IPS DF 6.9 (cell line): ENCODE measurements around the gene CAMTA1.

Experiments used
- DNase-seq: peaks from one replicate; pipeline ENCODE4 v3.0.0-alpha.2; 2013; ENCODE audit warnings: low read depth, low spot score
- H3K27ac ChIP-seq: one replicate; pipeline ENCODE4 v1.5.1; 2013; ENCODE audit warnings: low read length, control low read depth
- H3K27me3 ChIP-seq: 2 replicates; pipeline ENCODE4 v1.6.1; 2013; ENCODE audit warnings: mild to moderate bottlenecking, low read length; ENCODE audit not compliant: control insufficient read depth, insufficient read depth
- H3K36me3 ChIP-seq: 2 replicates; pipeline ENCODE4 v1.6.1; 2013; ENCODE audit warnings: low read length; ENCODE audit not compliant: control insufficient read depth, insufficient read depth
- H3K4me1 ChIP-seq: 2 replicates; pipeline ENCODE4 v1.6.1; 2013; ENCODE audit warnings: low read length; ENCODE audit not compliant: control insufficient read depth, insufficient read depth
- H3K4me3 ChIP-seq: 2 replicates; pipeline ENCODE4 v1.5.1; 2013; ENCODE audit warnings: mild to moderate bottlenecking, low read length
- H3K9me3 ChIP-seq: 2 replicates; pipeline ENCODE4 v1.6.1; 2013; ENCODE audit warnings: low read length, inconsistent platforms; ENCODE audit not compliant: control insufficient read depth, insufficient read depth
- WGBS: extraction: QIAGEN DNeasy Blood & Tissue Kit; methylation state at CpG from one replicate; pipeline ENCODE4 v1.1.7; 2013; ENCODE audit warnings: mixed read lengths, missing lambda C conversion rate; ENCODE audit not compliant: insufficient read length, insufficient coverage; 5-methylcytosine and 5-hydroxymethylcytosine counted together

The CAMTA1 gene

GRCh38 chr1:7568053-7568452, 782.8 kb downstream of the CAMTA1 start:
- Histone ChIP-seq H3K4me1 (no peaks in the 10 kb centered on the region), H3K27me3 (no peaks in the 10 kb centered on the region), H3K9me3 (no peaks in the 10 kb centered on the region), H3K27ac (no peak overlapping the region), H3K4me3 (no peak overlapping the region), H3K36me3 (no peaks in the 10 kb centered on the region)
- DNase-seq: no peak
- 100% methylated on average over 3 of the region's 4 CpGs for WGBS

GRCh38 chr1:7568901-7569524, 783.8 kb downstream of the CAMTA1 start:
- Histone ChIP-seq H3K36me3 (no peaks in the 10 kb centered on the region), H3K9me3 (no peaks in the 10 kb centered on the region), H3K4me1 (no peaks in the 10 kb centered on the region), H3K4me3 (no peak overlapping the region), H3K27ac (no peak overlapping the region), H3K27me3 (no peaks in the 10 kb centered on the region)
- no peak for DNase-seq
- 100% methylated on average over 1 of the region's 2 CpGs for WGBS

- H3K27ac ChIP-seq: no peak overlapping the region
- no peaks in the 10 kb centered on the region for H3K9me3 ChIP-seq
- no peak overlapping the region for H3K4me3 ChIP-seq
- H3K36me3 ChIP-seq: no peaks in the 10 kb centered on the region
- no CpG with 5 or more reads among the region's 5 CpGs for WGBS
- H3K4me1 ChIP-seq: no peaks in the 10 kb centered on the region
- DNase-seq: no peak
- H3K27me3 ChIP-seq: no peaks in the 10 kb centered on the region
Measured at GRCh38 chr1:7570311-7570710, 785.1 kb downstream of the CAMTA1 start.

DNA sequence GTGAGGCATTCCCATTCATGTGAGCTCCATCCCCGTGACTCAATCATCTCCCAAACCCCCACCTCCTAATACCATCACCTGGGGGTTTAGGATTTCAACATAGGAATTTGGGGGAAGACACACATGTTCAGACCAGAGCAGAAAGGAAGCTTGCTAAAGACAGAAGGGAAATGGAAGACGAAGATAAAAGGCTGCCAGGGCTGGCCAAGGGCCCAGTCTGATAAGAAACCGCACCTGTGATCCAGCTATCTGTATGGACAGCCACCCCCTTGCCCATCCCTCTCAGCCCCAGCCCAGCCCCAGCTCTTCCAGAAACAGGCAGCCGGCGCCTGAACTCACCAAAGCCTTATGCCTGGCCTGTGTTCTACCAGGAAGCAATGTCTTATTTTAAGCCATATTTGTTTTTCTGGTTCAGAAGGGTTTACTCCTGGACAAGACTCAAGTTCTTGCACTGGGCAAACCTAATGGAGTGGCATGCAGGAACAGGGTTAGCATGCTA, 787.4 kb downstream of the CAMTA1 start:
- H3K4me3 ChIP-seq: no peak overlapping the region
- no peaks in the 10 kb centered on the region for H3K9me3 ChIP-seq
- no peaks in the 10 kb centered on the region for H3K4me1 ChIP-seq
- no peak overlapping the region for H3K27ac ChIP-seq
- H3K36me3 ChIP-seq: no peaks in the 10 kb centered on the region
- no CpG with 5 or more reads among the region's 5 CpGs for WGBS
- DNase-seq: no peak
- no peaks in the 10 kb centered on the region for H3K27me3 ChIP-seq

- Histone ChIP-seq H3K4me3 (no peak overlapping the region), H3K4me1 (no peaks in the 10 kb centered on the region; the same call in 1 of the 2 replicates), H3K27ac (no peak overlapping the region), H3K9me3 (no peaks in the 10 kb centered on the region), H3K36me3 (no peaks in the 10 kb centered on the region), H3K27me3 (no peaks in the 10 kb centered on the region)
- WGBS: no CpG with 5 or more reads among the region's 12 CpGs
- DNase-seq: no peak
Measured at GRCh38 chr1:7573481-7573880, 788.2 kb downstream of the CAMTA1 start.

DNA sequence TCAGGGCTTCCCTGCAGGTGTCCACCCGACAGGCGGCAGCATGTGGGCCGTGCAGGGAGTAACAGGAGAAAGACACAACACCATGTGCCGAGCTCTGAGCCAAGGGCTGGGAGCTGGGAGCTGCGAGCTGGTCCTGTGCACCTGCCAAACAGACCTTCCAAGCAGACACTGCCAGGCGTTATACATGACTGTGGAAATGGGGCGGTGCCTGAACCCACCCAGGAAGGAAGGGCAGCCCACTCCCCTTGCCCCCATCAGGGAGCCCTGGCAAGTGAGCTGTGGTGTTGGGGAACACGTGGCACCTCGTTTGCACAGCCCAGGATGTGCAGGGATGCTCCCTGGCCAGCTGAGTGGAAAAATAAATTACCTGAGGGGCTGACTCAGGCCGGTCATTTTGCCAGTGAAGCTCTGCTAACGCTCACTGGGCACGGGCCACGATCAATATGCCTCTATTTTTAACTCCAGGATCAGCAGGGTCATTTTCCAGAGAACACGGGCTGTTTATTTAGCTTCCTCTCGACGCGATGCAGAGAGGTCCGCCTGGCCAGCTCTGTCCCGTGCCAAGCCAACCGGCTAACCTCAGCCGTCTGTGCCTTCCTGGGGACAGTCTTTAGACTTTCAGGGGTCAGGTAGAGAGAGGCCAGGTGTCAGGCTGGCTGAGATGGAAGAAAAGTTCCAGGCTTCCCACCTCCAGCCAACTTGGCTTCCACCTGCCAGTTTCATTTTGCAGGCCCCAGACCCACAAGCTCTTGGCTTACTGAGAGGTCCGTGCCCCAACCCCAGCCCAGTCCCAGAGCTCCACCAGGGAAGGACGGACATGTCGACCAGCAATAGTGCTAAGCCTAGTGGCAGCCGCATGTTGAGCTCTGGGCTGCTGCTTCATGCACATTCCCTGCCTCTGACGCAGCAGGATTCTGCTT, 789.1 kb downstream of the CAMTA1 start:
- no peaks in the 10 kb centered on the region for H3K27me3 ChIP-seq
- no peaks in the 10 kb centered on the region; the same call in 1 of the 2 replicates for H3K4me1 ChIP-seq
- H3K36me3 ChIP-seq: no peaks in the 10 kb centered on the region
- no peaks in the 10 kb centered on the region for H3K9me3 ChIP-seq
- DNase-seq: no peak
- no CpG with 5 or more reads among the region's 26 CpGs for WGBS
- H3K27ac ChIP-seq: no peak overlapping the region
- no peak overlapping the region for H3K4me3 ChIP-seq

GRCh38 chr1:7575041-7575400, 789.8 kb downstream of the CAMTA1 start:
- WGBS: no CpG with 5 or more reads among the region's 2 CpGs
- Histone ChIP-seq H3K36me3 (no peaks in the 10 kb centered on the region), H3K27ac (no peak overlapping the region), H3K27me3 (no peaks in the 10 kb centered on the region), H3K9me3 (no peaks in the 10 kb centered on the region), H3K4me1 (no peaks in the 10 kb centered on the region; the same call in 1 of the 2 replicates), H3K4me3 (no peak overlapping the region)
- no peak for DNase-seq

- Histone ChIP-seq H3K27ac (no peak overlapping the region), H3K36me3 (no peaks in the 10 kb centered on the region), H3K4me3 (no peak overlapping the region), H3K4me1 (no peaks in the 10 kb centered on the region; the same call in 1 of the 2 replicates), H3K27me3 (no peaks in the 10 kb centered on the region), H3K9me3 (no peaks in the 10 kb centered on the region)
- no CpG with 5 or more reads among the region's 14 CpGs for WGBS
- peak; percentile 18 for DNase-seq
Measured at GRCh38 chr1:7576946-7577657, 791.8 kb downstream of the CAMTA1 start.

DNA sequence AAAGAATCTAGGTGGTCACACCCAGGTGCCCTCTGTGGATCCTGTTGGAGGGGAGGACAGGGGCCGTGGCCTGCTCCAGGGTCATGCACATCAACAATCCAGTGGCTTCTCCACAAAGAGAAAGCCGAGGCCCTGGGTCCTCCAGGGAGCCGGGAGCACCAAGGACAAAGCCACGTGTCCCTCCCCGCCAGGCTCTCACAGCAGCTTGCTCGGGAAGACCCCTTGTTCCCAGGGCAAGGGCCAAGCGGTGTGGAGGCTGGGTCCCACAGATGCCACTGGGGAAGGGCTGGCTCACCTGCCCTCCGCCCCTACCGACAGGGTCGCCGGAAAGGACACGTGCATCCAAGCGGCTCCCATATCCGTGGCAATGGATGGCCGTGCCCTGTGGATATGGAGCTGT, 793.0 kb downstream of the CAMTA1 start:
- Histone ChIP-seq H3K27me3 (no peaks in the 10 kb centered on the region), H3K36me3 (no peaks in the 10 kb centered on the region), H3K4me1 (no peaks in the 10 kb centered on the region; the same call in 1 of the 2 replicates), H3K9me3 (no peaks in the 10 kb centered on the region), H3K27ac (no peak overlapping the region), H3K4me3 (no peak overlapping the region)
- WGBS: no CpG with 5 or more reads among the region's 15 CpGs
- DNase-seq: no peak

GRCh38 chr1:7579016-7579415, 793.8 kb downstream of the CAMTA1 start:
- Histone ChIP-seq H3K9me3 (no peaks in the 10 kb centered on the region), H3K4me3 (no peak overlapping the region), H3K27me3 (no peaks in the 10 kb centered on the region), H3K4me1 (no peaks in the 10 kb centered on the region; the same call in 1 of the 2 replicates), H3K27ac (no peak overlapping the region), H3K36me3 (no peaks in the 10 kb centered on the region)
- whole genome bisulfite sequencing: no CpG with 5 or more reads among the region's 8 CpGs
- DNase-seq: no peak
